ENCODE results near the gene ITPK1.

DNA sequence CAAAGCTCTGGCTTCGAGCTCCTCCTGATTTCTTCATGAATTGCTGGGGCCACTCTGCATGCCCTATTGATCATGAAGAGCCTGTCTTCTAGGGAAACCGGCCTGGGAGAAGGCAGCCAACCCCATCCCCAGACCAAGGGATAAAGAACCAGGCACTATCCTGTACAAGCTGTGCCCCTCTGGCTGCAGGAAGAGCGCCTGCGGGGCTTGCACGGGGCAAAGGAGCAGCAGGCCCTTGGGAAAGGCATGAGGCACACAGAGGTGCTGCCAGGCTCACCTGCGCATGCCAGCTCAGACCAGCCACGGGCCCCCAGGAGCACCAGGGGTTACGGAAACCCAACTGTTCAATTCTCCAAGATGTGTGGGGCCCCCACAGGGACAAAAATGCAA lies 2.1 kb downstream of the ITPK1 start:
- TF ChIP-seq, protein P1, sequence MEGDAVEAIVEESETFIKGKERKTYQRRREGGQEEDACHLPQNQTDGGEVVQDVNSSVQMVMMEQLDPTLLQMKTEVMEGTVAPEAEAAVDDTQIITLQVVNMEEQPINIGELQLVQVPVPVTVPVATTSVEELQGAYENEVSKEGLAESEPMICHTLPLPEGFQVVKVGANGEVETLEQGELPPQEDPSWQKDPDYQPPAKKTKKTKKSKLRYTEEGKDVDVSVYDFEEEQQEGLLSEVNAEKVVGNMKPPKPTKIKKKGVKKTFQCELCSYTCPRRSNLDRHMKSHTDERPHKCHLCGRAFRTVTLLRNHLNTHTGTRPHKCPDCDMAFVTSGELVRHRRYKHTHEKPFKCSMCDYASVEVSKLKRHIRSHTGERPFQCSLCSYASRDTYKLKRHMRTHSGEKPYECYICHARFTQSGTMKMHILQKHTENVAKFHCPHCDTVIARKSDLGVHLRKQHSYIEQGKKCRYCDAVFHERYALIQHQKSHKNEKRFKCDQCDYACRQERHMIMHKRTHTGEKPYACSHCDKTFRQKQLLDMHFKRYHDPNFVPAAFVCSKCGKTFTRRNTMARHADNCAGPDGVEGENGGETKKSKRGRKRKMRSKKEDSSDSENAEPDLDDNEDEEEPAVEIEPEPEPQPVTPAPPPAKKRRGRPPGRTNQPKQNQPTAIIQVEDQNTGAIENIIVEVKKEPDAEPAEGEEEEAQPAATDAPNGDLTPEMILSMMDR (IDR thresholded peaks at IDR 0.05; ENCODE audit: low read length): no peak
- TF ChIP-seq EZH2phosphoT487 (IDR thresholded peaks at IDR 0.05; ENCODE audit: low read length) (no peak), EZH2 (optimal IDR thresholded peaks at IDR 0.05; ENCODE audit: low read depth, low read length) (no peak)
